ENCODE results near the gene NR2F6.
A peak's percentile ranks its signal among the peaks of the same experiment; 100 is the strongest.
"Not testable (repeated sequence)": the region's sequence is repeated elsewhere in the genome, so short reads cannot be mapped to it uniquely, and the experiment has no call there.

NR2F6 gene

GRCh38 chr19:17245535-17245984, at the start of gene NR2F6:
Gene NR2F6 (minus strand): TSS chr19:17245919. CDS start chr19:17245220, 699 bp downstream.
- DNase-seq (ENCODE audit: low read depth in 3 of 3), result no peak

GRCh38 chr19:17294051-17294891, 48.6 kb upstream of the NR2F6 start:
- peak; percentile 48 to 67 (median 49) for DNase-seq (ENCODE audit: low read depth in 3 of 3)

GRCh38 chr19:17293605-17294004, 47.9 kb upstream of the NR2F6 start:
- DNase-seq (ENCODE audit: low read depth in 3 of 3), result no peak

DNA sequence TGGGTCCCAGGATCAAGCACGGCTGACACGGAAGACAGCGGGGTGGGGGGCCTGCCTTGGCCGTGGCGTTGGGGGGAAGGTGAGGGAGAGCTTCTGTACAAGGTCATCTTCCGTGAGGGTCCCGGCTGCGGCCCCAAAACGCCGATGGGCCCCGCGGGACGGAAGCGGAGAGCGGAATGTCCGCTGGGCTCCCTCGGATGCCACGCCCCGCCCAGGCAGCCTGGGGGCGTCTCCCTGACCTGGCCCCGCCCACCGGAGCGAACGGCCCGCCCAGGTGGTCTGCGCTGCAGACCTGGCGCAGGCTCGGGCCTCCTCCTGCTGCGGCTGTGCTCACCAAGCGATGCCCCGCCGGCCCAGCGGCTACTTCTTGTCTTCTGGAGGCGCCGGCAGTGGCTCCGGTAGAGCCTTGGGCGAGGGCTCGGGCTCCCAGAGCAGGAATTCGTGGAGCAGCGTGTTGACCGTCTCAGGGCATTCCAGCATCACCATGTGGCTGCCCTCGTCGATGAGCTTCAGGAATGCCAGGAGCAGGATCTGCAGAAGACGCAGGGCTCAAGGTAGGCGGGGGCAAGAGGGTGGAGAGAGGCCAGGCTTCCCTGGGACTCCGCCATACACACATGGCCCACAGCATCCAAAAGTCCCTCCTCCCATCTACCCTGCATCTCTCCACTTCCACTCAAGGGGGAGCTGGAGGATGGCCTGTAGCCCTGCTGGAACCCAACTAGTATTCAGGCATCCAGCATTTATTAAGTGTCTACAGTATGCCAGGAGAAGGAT, 46.8 kb upstream of the NR2F6 start:
- DNase-seq (ENCODE audit: low read depth in 3 of 3), result peak; percentile 60 to 82 (median 66)

- DNase-seq (ENCODE audit: low read depth in 3 of 3), result peak; percentile 40 to 55 (median 55)
Observed at GRCh38 chr19:17289489-17289888, 43.8 kb upstream of the NR2F6 start.

- no peak for DNase-seq (ENCODE audit: low read depth in 3 of 3)
Observed at GRCh38 chr19:17286752-17287151, 41.0 kb upstream of the NR2F6 start.

DNA sequence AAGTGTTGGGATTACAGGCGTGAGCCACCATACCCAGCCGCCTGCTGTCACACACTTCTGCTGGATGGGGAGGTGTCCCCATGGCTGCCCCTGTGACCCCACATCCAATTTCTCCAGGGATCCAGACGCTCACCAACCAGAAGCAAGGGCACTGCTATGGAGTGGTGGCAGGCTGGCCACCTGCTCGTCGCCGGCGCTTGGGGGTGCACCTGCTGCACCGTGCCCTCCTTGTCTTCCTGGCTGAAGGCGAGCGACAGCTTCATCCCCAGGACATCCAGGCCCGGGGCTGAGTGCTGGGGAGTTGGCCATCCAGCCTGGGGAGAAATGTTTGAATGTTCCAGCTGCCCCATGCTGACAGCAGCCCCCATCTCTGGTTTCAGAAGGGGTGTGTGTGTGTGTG, 40.5 kb upstream of the NR2F6 start:
- DNase-seq (ENCODE audit: low read depth in 3 of 3), result no peak

- no peak for DNase-seq (ENCODE audit: low read depth in 3 of 3)
Observed at GRCh38 chr19:17285415-17286135, 39.9 kb upstream of the NR2F6 start.

- DNase-seq (ENCODE audit: low read depth in 3 of 3), result no peak
Observed at GRCh38 chr19:17283504-17283996, 37.8 kb upstream of the NR2F6 start.

GRCh38 chr19:17282488-17283125, 36.9 kb upstream of the NR2F6 start:
- DNase-seq (ENCODE audit: low read depth in 3 of 3), result peak; percentile 68 to 73 (median 72)

GRCh38 chr19:17281391-17282304, 35.9 kb upstream of the NR2F6 start, which contains the start of gene ANKLE1:
Gene ANKLE1 (plus strand): TSS chr19:17281901. CDS start chr19:17281921, 20 bp downstream.
- DNase-seq (ENCODE audit: low read depth in 3 of 3), result no peak

DNA sequence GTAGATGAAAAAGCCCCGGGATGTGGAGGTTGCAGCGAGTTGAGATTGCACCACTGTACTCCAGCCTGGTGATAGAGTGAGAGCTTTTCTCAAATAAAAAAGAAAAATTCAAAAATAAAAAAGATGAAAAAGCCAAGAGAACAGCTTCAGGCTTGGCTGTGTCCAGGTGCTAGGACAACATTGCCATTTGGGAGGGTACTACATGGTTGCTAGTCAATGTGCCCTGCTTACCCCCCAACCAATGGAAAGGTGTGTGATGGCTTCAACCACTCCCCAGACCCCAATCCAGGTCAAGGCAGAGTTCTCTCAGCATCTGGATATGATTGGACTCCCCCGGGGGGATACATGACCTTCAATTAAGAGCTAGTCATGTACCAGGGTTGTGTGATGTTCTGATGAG, 33.7 kb upstream of the NR2F6 start:
- DNase-seq (ENCODE audit: low read depth in 3 of 3), result no peak

- no peak for DNase-seq (ENCODE audit: low read depth in 3 of 3)
Observed at GRCh38 chr19:17275441-17276175, 29.9 kb upstream of the NR2F6 start.

- not testable (repeated sequence) for DNase-seq (ENCODE audit: low read depth in 3 of 3)
Observed at GRCh38 chr19:17274892-17275291, 29.2 kb upstream of the NR2F6 start.

DNA sequence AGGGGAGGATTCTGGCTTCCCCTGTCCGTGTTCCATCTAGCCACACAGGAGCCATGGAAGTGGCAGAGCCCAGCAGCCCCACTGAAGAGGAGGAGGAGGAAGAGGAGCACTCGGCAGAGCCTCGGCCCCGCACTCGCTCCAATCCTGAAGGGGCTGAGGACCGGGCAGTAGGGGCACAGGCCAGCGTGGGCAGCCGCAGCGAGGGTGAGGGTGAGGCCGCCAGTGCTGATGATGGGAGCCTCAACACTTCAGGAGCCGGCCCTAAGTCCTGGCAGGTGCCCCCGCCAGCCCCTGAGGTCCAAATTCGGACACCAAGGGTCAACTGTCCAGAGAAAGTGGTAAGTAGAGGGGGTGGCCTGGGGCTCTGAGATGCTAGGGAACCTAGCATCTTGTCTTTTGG, 23.0 kb upstream of the NR2F6 start:
- no peak for DNase-seq (ENCODE audit: low read depth in 3 of 3)

- peak; percentile 86 to 96 (median 95) for DNase-seq (ENCODE audit: low read depth in 3 of 3)
Observed at GRCh38 chr19:17266975-17267788, 21.5 kb upstream of the NR2F6 start, which contains the start of gene BABAM1. Gene BABAM1 (plus strand): TSS chr19:17267443. CDS start chr19:17268807, 1,364 bp downstream.

DNA sequence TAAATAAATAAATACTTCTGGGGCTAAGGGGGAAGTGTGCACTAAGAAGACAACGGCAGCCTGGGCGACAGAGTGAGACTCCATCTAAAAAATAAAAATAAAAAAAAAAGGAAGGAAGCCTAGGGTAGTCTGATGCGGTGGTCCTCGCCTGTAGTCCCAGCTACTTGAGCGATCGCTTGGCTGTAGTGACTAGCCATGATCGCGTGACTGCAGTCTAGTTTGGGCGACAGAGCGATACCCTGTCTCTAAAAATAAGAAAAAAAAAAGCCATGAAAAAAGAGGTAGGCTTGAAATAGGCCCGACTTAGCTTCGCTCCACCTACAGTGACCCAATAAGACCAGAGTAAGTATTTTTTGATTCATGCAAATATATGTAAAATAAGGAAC, 20.9 kb upstream of the NR2F6 start:
- DNase-seq (ENCODE audit: low read depth in 3 of 3), result no peak

DNA sequence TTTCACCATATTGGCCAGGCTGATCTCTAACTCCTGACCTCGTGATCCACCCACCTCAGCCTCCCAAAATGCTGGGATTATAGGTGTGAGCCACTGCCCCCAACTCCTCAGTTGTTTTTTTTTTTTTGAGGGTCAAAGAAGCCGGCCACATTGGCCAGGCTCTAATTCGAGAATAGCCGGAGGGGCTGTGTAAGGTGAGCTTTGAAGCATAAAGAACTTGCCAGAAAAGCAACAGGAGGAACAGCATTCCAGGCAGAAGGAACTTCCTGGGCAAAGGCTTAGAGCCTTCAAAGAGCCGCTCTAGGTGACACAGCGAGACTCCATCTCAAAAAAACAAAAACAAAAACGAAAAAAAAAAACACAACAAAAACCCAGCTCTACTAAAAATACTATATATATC, 20.3 kb upstream of the NR2F6 start:
- no peak for DNase-seq (ENCODE audit: low read depth in 3 of 3)

DNA sequence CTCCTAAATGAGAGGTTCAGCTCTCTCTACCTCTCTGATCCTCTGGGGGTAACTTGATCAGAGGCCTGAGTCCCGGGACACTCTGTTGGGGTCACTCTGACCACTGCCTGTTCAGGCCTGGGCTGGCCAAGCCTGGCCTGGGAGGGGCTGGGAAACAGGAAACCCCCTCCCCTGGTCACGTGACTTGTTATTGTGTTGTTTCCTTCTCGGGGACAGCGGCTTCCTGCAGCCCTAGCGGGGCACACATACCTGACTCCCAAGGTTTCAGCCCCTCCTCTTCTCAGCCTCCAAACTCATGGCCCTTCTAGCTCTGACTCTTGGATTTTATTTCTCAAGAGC, 18.9 kb upstream of the NR2F6 start, which contains the start of gene USHBP1:
Gene USHBP1 (minus strand): TSS at position 105 of the 339 bp plus-strand sequence. CDS start 446 bp downstream, outside the sequence.
- no peak for DNase-seq (ENCODE audit: low read depth in 3 of 3)

Data from stimulated activated CD4-positive, alpha-beta T cell treated with anti-CD3 and anti-CD28 coated beads, TNF-alpha, amount 100 ng/mL, for 48 hours (primary cell).